Activated CD8-positive, alpha-beta memory T cell treated with anti-CD3 and anti-CD28 coated beads for 1 hour (primary cell): Measurements from ENCODE around the gene IFNA16.
"Not testable (repeated sequence)": the region's sequence is repeated elsewhere in the genome, so short reads cannot be mapped to it uniquely, and the experiment has no call there.

Experiments used
- DNase-seq, 2 donors: peaks; one replicate each; pipeline ENCODE4 v3.0.0-alpha.2; 2020; ENCODE audit warnings: low read depth in 1 of 2; ENCODE audit errors: extremely low read depth in 1 of 2

IFNA16 gene

GRCh38 chr9:21202105-21202504, 15.0 kb downstream of the IFNA16 start, which contains the start of gene IFNA7:
IFNA7 (minus strand) TSS chr9:21202205; CDS start chr9:21202165, 40 bp downstream.
- not testable (repeated sequence) for DNase-seq

- not testable (repeated sequence) for DNase-seq
These were observed 22.0 kb downstream of the IFNA16 start for GRCh38 chr9:21194867-21195776.

GRCh38 chr9:21187487-21187886, 29.6 kb downstream of the IFNA16 start, which contains the start of gene IFNA4:
IFNA4 (minus strand) TSS chr9:21187587; CDS start chr9:21187531, 56 bp downstream.
- not testable (repeated sequence) for DNase-seq

GRCh38 chr9:21182810-21183736, 34.0 kb downstream of the IFNA16 start:
- DNase-seq = not testable (repeated sequence)

GRCh38 chr9:21174671-21175070, 42.4 kb downstream of the IFNA16 start:
- no peak for DNase-seq

- DNase-seq = no peak
These were observed 45.0 kb downstream of the IFNA16 start for GRCh38 chr9:21172156-21172555.

GRCh38 chr9:21171351-21171750, 45.8 kb downstream of the IFNA16 start:
- no peak for DNase-seq

GRCh38 chr9:21166560-21166959, 50.6 kb downstream of the IFNA16 start, which contains the start of gene IFNA21:
IFNA21 (minus strand) TSS chr9:21166660; CDS start chr9:21166612, 48 bp downstream.
- not testable (repeated sequence) for DNase-seq
